ENCODE results near the gene NAGS. TPM values are rescaled to one million over a fixed set of nuclear protein-coding genes. Genes with fewer than 3 reads are reported as not detected.
A peak's percentile ranks its signal among the peaks of the same experiment; 100 is the strongest.
"Not testable (repeated sequence)": the region's sequence is repeated elsewhere in the genome, so short reads cannot be mapped to it uniquely, and the experiment has no call there.

The NAGS gene
- total RNA-seq, 1 experiment from 2014 or later, result 1.6 TPM

- Mint-ChIP-seq H3K36me3 (ENCODE audit: insufficient read depth, unreplicated experiment) (no peaks in the 10 kb centered on the region), H3K27ac (ENCODE audit: unreplicated experiment) (no peak overlapping the region), H3K9me3 (ENCODE audit: low read depth, unreplicated experiment) (no peaks in the 10 kb centered on the region), H3K4me3 (ENCODE audit: low read depth, unreplicated experiment) (peak overlapping the region; percentile 24), H3K4me1 (ENCODE audit: low read depth, unreplicated experiment) (no peaks in the 10 kb centered on the region), H3K27me3 (ENCODE audit: unreplicated experiment) (peaks cover 18% of the 10 kb centered on the region)
- DNase-seq, result peak; percentile 81
- intact Hi-C loops (cut with micrococcal nuclease; ENCODE audit: unreplicated experiment), result loop anchor here (1.0 to 10.0 kb wide), 2 partner anchors 50 to 120 kb away; no protein-coding TSS in a partner anchor
- CTCF ChIA-PET, result interaction anchor here (1.1 to 2.0 kb wide), 2 partner anchors 15 to 51 kb away, joined by 4 to 12 read pairs; no protein-coding TSS in a partner anchor
- BruUV-seq (replicated peaks), result no TSS peak
- peak; percentile 98 for TF ChIP-seq CTCF (IDR thresholded peaks at IDR 0.05; ENCODE audit: unreplicated experiment)
These were observed 9.9 kb upstream of the NAGS start for GRCh38 chr17:43994272-43995149.

- CTCF ChIA-PET, result interaction anchor here (0.7 to 2.2 kb wide), 3 partner anchors 51 to 241 kb away, joined by 5 to 12 read pairs (median 6); no protein-coding TSS in a partner anchor
- Mint-ChIP-seq H3K27ac (ENCODE audit: unreplicated experiment) (no peak overlapping the region), H3K4me1 (ENCODE audit: low read depth, unreplicated experiment) (no peaks in the 10 kb centered on the region), H3K36me3 (ENCODE audit: insufficient read depth, unreplicated experiment) (no peaks in the 10 kb centered on the region), H3K9me3 (ENCODE audit: low read depth, unreplicated experiment) (no peaks in the 10 kb centered on the region), H3K27me3 (ENCODE audit: unreplicated experiment) (peaks cover 13% of the 10 kb centered on the region), H3K4me3 (ENCODE audit: low read depth, unreplicated experiment) (peak overlapping the region; percentile 24)
- no TSS peak for BruUV-seq (replicated peaks)
- no peak for TF ChIP-seq CTCF (IDR thresholded peaks at IDR 0.05; ENCODE audit: unreplicated experiment)
- intact Hi-C loops (cut with micrococcal nuclease; ENCODE audit: unreplicated experiment), result loop anchor here (1.0 to 10.0 kb wide), 2 partner anchors 51 to 120 kb away; no protein-coding TSS in a partner anchor
- no peak for DNase-seq
These were observed 9.3 kb upstream of the NAGS start for GRCh38 chr17:43995150-43995471.

GRCh38 chr17:43997180-43997579, 7.2 kb upstream of the NAGS start:
- CTCF ChIA-PET, result interaction anchor here (0.8 to 2.2 kb wide), 2 partner anchors 53 to 90 kb away, joined by 3 to 6 read pairs; no protein-coding TSS in a partner anchor
- not testable (repeated sequence) for DNase-seq; BruUV-seq (replicated peaks); H3K9me3 Mint-ChIP-seq (ENCODE audit: low read depth, unreplicated experiment); H3K27ac Mint-ChIP-seq (ENCODE audit: unreplicated experiment); H3K4me1 Mint-ChIP-seq (ENCODE audit: low read depth, unreplicated experiment); H3K36me3 Mint-ChIP-seq (ENCODE audit: insufficient read depth, unreplicated experiment); H3K4me3 Mint-ChIP-seq (ENCODE audit: low read depth, unreplicated experiment)
- peaks cover 12% of the 10 kb centered on the region for H3K27me3 Mint-ChIP-seq (ENCODE audit: unreplicated experiment)
- intact Hi-C loops (cut with micrococcal nuclease; ENCODE audit: unreplicated experiment), result loop anchor here (10.0 kb wide), 1 partner anchor 122 kb away; no protein-coding TSS in a partner anchor

DNA sequence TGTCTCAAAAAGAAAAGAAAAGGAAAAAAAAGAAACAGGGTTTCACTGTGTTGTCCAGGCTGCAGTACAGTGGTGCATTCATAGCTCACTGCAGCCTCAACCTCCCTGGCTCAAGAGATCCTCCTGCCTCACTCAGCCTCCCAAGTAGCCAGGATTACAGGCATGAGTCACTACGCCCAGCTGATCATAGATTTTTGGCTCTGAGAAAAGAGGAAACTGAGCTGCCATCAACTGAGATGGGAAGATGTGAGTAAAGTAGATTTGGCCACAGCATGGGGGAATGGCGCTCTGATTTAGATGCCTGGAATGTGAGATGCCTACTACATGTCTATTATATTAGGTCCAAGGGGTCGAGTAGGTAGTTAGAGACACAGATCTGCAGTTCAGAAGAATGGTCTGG, 5.9 kb upstream of the NAGS start:
- no peak for TF ChIP-seq CTCF (IDR thresholded peaks at IDR 0.05; ENCODE audit: unreplicated experiment)
- no peaks in the 10 kb centered on the region for H3K9me3 Mint-ChIP-seq (ENCODE audit: low read depth, unreplicated experiment)
- intact Hi-C loops (cut with micrococcal nuclease; ENCODE audit: unreplicated experiment), result loop anchor here (10.0 kb wide), 1 partner anchor 124 kb away; no protein-coding TSS in a partner anchor
- no peaks in the 10 kb centered on the region for H3K36me3 Mint-ChIP-seq (ENCODE audit: insufficient read depth, unreplicated experiment)
- DNase-seq, result no peak
- BruUV-seq (replicated peaks), result no TSS peak
- peaks cover 15% of the 10 kb centered on the region for H3K27me3 Mint-ChIP-seq (ENCODE audit: unreplicated experiment)
- CTCF ChIA-PET, result interaction anchor here (1.0 to 1.2 kb wide), 2 partner anchors 55 to 88 kb away, joined by 3 read pairs; no protein-coding TSS in a partner anchor
- peaks cover 9% of the 10 kb centered on the region for H3K4me1 Mint-ChIP-seq (ENCODE audit: low read depth, unreplicated experiment)
- H3K4me3 Mint-ChIP-seq (ENCODE audit: low read depth, unreplicated experiment), result no peak overlapping the region
- no peak overlapping the region for H3K27ac Mint-ChIP-seq (ENCODE audit: unreplicated experiment)

Data from Calu3 (cell line).